Measurements from ENCODE around the gene MAN2C1.
A peak's percentile ranks its signal among the peaks of the same experiment; 100 is the strongest.
"Not testable (repeated sequence)": the region's sequence is repeated elsewhere in the genome, so short reads cannot be mapped to it uniquely, and the experiment has no call there.

Gene MAN2C1

GRCh38 chr15:75361361-75361988, 6.9 kb downstream of the MAN2C1 start:
- no peak for DNase-seq (ENCODE audit: low read depth in 2 of 2, low spot score in 1 of 2)

GRCh38 chr15:75360856-75361255, 7.6 kb downstream of the MAN2C1 start:
- no peak for DNase-seq (ENCODE audit: low read depth in 2 of 2, low spot score in 1 of 2)

GRCh38 chr15:75360391-75360790, 8.0 kb downstream of the MAN2C1 start:
- DNase-seq (ENCODE audit: low read depth in 2 of 2, low spot score in 1 of 2), result no peak

- DNase-seq (ENCODE audit: low read depth in 2 of 2, low spot score in 1 of 2), result no peak
Measured at GRCh38 chr15:75359537-75360250, 8.7 kb downstream of the MAN2C1 start.

GRCh38 chr15:75358771-75359536, 9.5 kb downstream of the MAN2C1 start:
- no peak for DNase-seq (ENCODE audit: low read depth in 2 of 2, low spot score in 1 of 2)

- DNase-seq (ENCODE audit: low read depth in 2 of 2, low spot score in 1 of 2), result no peak
Measured at GRCh38 chr15:75357976-75358673, 10.3 kb downstream of the MAN2C1 start.

- DNase-seq (ENCODE audit: low read depth in 2 of 2, low spot score in 1 of 2), result no peak
Measured at GRCh38 chr15:75356517-75356916, 11.9 kb downstream of the MAN2C1 start.

- DNase-seq (ENCODE audit: low read depth in 2 of 2, low spot score in 1 of 2), result no peak
Measured at GRCh38 chr15:75356006-75356405, 12.4 kb downstream of the MAN2C1 start.

- DNase-seq (ENCODE audit: low read depth in 2 of 2, low spot score in 1 of 2), result no peak
Measured at GRCh38 chr15:75355369-75355768, 13.0 kb downstream of the MAN2C1 start.

GRCh38 chr15:75354454-75354853, 14.0 kb downstream of the MAN2C1 start:
- DNase-seq (ENCODE audit: low read depth in 2 of 2, low spot score in 1 of 2), result no peak

GRCh38 chr15:75353604-75354003, 14.8 kb downstream of the MAN2C1 start:
- no peak for DNase-seq (ENCODE audit: low read depth in 2 of 2, low spot score in 1 of 2)

GRCh38 chr15:75352186-75353080, 16.0 kb downstream of the MAN2C1 start:
- DNase-seq (ENCODE audit: low read depth in 2 of 2, low spot score in 1 of 2), result no peak

- DNase-seq (ENCODE audit: low read depth in 2 of 2, low spot score in 1 of 2), result no peak
Measured at GRCh38 chr15:75350601-75351361, 17.6 kb downstream of the MAN2C1 start.

GRCh38 chr15:75349851-75350588, 18.4 kb downstream of the MAN2C1 start:
- DNase-seq (ENCODE audit: low read depth in 2 of 2, low spot score in 1 of 2), result peak; percentile 32 to 56

GRCh38 chr15:75349351-75349669, 19.1 kb downstream of the MAN2C1 start:
- not testable (repeated sequence) for DNase-seq (ENCODE audit: low read depth in 2 of 2, low spot score in 1 of 2)

- DNase-seq (ENCODE audit: low read depth in 2 of 2, low spot score in 1 of 2), result no peak
Measured at GRCh38 chr15:75348562-75349350, 19.7 kb downstream of the MAN2C1 start.

- no peak for DNase-seq (ENCODE audit: low read depth in 2 of 2, low spot score in 1 of 2)
Measured at GRCh38 chr15:75348034-75348561, 20.3 kb downstream of the MAN2C1 start.

Measured in stimulated activated CD8-positive, alpha-beta memory T cell treated with anti-CD3 and anti-CD28 coated beads, Interleukin-4, amount 100 ng/mL, for 1 hour (primary cell).